Right cardiac atrium (tissue), 5 donors: ENCODE measurements around the gene MAPRE3. TPM values are rescaled to one million over a fixed set of nuclear protein-coding genes. Genes with fewer than 3 reads are reported as not detected.
A peak's percentile ranks its signal among the peaks of the same experiment; 100 is the strongest.

Experiments
- ATAC-seq, 2 donors: fragments of 200-7000 bp; cut with Tn5 transposase; one replicate each; pipeline versions ENCODE4 v1.8.0 to v1.9.1; 2020; ENCODE audit warnings: moderate library complexity in 2 of 2, mild to moderate bottlenecking in 1 of 2
- DNase-seq, 3 donors: peaks; one replicate each; pipeline ENCODE4 v3.0.0-alpha.2; 2020
- H3K27ac ChIP-seq: one replicate; pipeline ENCODE4 v1.5.1; 2013; ENCODE audit warnings: mild to moderate bottlenecking, low read length, control low read depth, moderate library complexity
- H3K27me3 ChIP-seq: one replicate; pipeline ENCODE4 v1.6.1; 2013; ENCODE audit not compliant: control insufficient read depth, insufficient read depth
- H3K4me1 ChIP-seq: one replicate; pipeline ENCODE4 v1.6.1; 2013; ENCODE audit warnings: low read length; ENCODE audit not compliant: control insufficient read depth, insufficient read depth
- H3K4me3 ChIP-seq: one replicate; pipeline ENCODE4 v1.5.1; 2013; ENCODE audit warnings: low read length, control low read depth
- H3K9me3 ChIP-seq: one replicate; pipeline ENCODE4 v1.6.1; 2013; ENCODE audit warnings: low read length; ENCODE audit not compliant: control insufficient read depth
- WGBS: extraction: QIAGEN DNeasy Blood & Tissue Kit; methylation state at CpG from one replicate; pipeline ENCODE4 v1.1.7; 2013; 5-methylcytosine and 5-hydroxymethylcytosine counted together
- intact Hi-C, 4 donors: fragments of 100-400 bp; cut with DNase I; formaldehyde crosslinking; loops; one replicate each; pipeline versions ENCODE4 v1.11.0 to v1.14.0; 2022 to 2023
- polyA plus RNA-seq: library from polyadenylated mRNA; stranded (reverse); fragments of 200-250 nt; gene quantifications from one replicate; pipeline ENCODE4 v1.2.3, GENCODE V29; 2013
- total RNA-seq, 4 donors: library from RNA; stranded (reverse); fragmentation: NEBNext Ultra II Directional; extraction: Animal tissue kit (Norgen Biotek cat#: 25700); gene quantifications; one replicate each; pipeline ENCODE4 v1.2.1, GENCODE V29; 2021
- donor health status: healthy with polysubstance abuse.
- donor health status: DM: no; HTN: yes; CAD: no.
- donor health status: DM: no; HTN: no; CAD: no.
- donor health status: DM: no; HTN: yes; CAD: no; lungs with severe emphysema.
- donor health status: DM: yes; HTN: yes; CAD: no.

MAPRE3 gene
- total and polyA plus RNA-seq, 5 donors, result 43.6 to 85.1 (median 51.0) TPM

DNA sequence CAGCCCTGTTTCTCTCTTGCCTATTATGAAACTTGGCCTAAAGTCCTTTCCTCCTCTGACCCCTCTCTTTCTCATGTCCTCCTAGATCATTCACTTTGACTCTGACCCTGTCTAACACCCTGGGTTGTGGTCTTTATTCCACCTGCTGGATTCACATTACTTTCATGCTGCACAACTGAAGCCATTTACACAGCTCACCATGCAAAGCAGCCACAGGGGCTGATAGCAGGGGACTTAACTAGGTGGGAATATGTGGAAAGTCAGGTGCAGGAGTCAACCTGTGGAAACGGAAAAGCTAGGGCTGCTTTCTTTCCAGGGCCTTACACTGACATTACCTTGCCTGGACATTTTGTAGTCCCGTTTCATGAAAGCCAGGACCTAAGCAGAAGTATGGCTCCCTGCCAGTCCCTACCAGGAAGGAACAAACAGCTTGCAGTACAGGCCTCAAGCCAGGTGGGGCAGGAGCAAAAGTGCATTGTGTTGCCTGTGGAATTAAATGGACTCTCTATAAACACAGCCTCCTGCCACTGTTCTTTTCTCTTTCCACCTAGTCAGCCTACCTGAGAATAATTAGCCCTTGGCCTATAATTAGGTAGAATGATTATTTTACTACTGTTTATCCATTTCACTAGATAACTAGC is 11.8 kb downstream of the MAPRE3 start:
- peaks cover 7% of the 10 kb centered on the region for H3K4me1 ChIP-seq
- intact Hi-C loops, result no loop called here
- H3K27ac ChIP-seq, result no peak overlapping the region

GRCh38 chr2:26983746-26984145 is 13.3 kb downstream of the MAPRE3 start:
- H3K4me3 ChIP-seq, result no peak overlapping the region
- no peaks in the 10 kb centered on the region for H3K27me3 ChIP-seq
- H3K9me3 ChIP-seq, result no peaks in the 10 kb centered on the region
- no peaks in the 10 kb centered on the region for H3K4me1 ChIP-seq
- DNase-seq, result no peak
- no peak for ATAC-seq
- intact Hi-C loops, result no loop called here
- 76% methylated on average over 3 of the region's 3 CpGs for WGBS
- no peak overlapping the region for H3K27ac ChIP-seq

More for the DNA sequence above, 11.8 kb downstream of the MAPRE3 start:
- 36% methylated on average over 2 of the region's 2 CpGs for WGBS
- no peaks in the 10 kb centered on the region for H3K9me3 ChIP-seq
- H3K27me3 ChIP-seq, result no peaks in the 10 kb centered on the region
- DNase-seq (peak; percentile 52 to 82 (median 69)), ATAC-seq (peak; percentile 80 to 86)
- no peak overlapping the region for H3K4me3 ChIP-seq

- no peak overlapping the region for H3K4me3 ChIP-seq
- no peaks in the 10 kb centered on the region for H3K9me3 ChIP-seq
- H3K27me3 ChIP-seq, result no peaks in the 10 kb centered on the region
- 93% methylated on average over 4 of the region's 4 CpGs for WGBS
- no peak overlapping the region for H3K27ac ChIP-seq
- ATAC-seq (no peak), DNase-seq (no peak)
- peaks cover 2% of the 10 kb centered on the region for H3K4me1 ChIP-seq
- intact Hi-C loops, result no loop called here
These were observed 15.4 kb downstream of the MAPRE3 start for GRCh38 chr2:26985807-26986206.

DNA sequence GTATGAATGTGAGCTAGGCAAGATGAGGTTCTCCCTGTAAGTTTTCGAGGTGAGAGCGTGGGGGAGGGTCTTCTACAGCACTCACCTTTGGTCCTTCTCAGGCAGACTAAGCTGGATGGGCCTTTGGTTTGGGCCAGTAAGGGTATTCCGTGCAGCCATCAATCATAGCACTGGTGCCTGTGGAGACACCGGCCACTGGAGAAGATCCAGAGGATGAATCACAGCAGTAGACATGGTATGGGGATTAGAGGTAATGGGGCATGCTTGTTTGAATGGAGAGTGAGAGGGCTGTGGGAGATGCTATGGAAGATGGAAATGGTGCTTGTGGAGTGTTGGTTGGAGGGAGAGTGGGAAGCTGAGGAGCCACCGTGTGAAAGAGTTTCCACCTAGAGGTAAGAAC is 16.1 kb downstream of the MAPRE3 start:
- Histone ChIP-seq H3K4me1 (peaks cover 2% of the 10 kb centered on the region), H3K9me3 (no peaks in the 10 kb centered on the region), H3K27ac (no peak overlapping the region), H3K4me3 (no peak overlapping the region), H3K27me3 (no peaks in the 10 kb centered on the region)
- DNase-seq (no peak), ATAC-seq (no peak)
- intact Hi-C loops, result no loop called here
- 90% methylated on average over 5 of the region's 5 CpGs for WGBS

GRCh38 chr2:26988058-26988860 is 17.8 kb downstream of the MAPRE3 start:
- Histone ChIP-seq H3K9me3 (no peaks in the 10 kb centered on the region), H3K27me3 (no peaks in the 10 kb centered on the region), H3K4me1 (peaks cover 2% of the 10 kb centered on the region), H3K4me3 (no peak overlapping the region), H3K27ac (no peak overlapping the region)
- WGBS, result 60% methylated on average over 4 of the region's 4 CpGs
- ATAC-seq, result peak in 1 of 2 donors; percentile 16
- intact Hi-C loops, result no loop called here
- DNase-seq, result no peak

- DNase-seq, result no peak
- Histone ChIP-seq H3K4me3 (no peak overlapping the region), H3K4me1 (peaks cover 2% of the 10 kb centered on the region), H3K9me3 (no peaks in the 10 kb centered on the region), H3K27me3 (no peaks in the 10 kb centered on the region), H3K27ac (no peak overlapping the region)
- intact Hi-C loops, result no loop called here
- WGBS, result 85% methylated on average over 8 of the region's 8 CpGs
- no peak for ATAC-seq
These were observed 18.7 kb downstream of the MAPRE3 start for GRCh38 chr2:26989156-26989555.

DNA sequence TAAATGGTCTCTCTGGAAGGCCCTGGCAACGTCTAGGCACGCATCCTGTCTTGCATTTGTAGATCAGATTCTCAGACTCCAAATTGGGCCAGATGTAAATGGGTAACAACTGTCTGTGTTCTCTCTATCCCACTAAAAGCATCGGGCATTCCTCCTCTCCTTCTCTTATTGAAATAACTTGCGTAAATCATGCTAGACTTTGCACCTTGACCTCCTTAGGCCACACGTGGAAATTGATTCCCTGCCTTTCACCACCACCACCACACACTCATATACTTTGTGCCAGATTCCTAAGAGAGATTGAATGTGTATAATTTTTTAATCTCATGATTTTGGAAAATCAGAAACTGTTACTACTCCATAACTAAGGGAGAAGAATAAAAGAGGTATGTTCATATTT is 21.3 kb downstream of the MAPRE3 start:
- DNase-seq, result no peak
- 79% methylated on average over 5 of the region's 5 CpGs for WGBS

GRCh38 chr2:26993768-26994167 is 23.3 kb downstream of the MAPRE3 start:
- H3K4me3 ChIP-seq, result no peak overlapping the region
- no peak for ATAC-seq
- H3K27ac ChIP-seq, result no peak overlapping the region
- 90% methylated on average over 1 of the region's 1 CpG for WGBS
- no peaks in the 10 kb centered on the region for H3K9me3 ChIP-seq
- no peaks in the 10 kb centered on the region for H3K27me3 ChIP-seq
- intact Hi-C loops, result no loop called here
- peaks cover 2% of the 10 kb centered on the region for H3K4me1 ChIP-seq
- no peak for DNase-seq

More for the DNA sequence above, 21.3 kb downstream of the MAPRE3 start:
- Histone ChIP-seq H3K27me3 (no peaks in the 10 kb centered on the region), H3K4me3 (no peak overlapping the region), H3K9me3 (no peaks in the 10 kb centered on the region), H3K4me1 (peaks cover 2% of the 10 kb centered on the region), H3K27ac (no peak overlapping the region)
- ATAC-seq, result no peak
- intact Hi-C loops, result no loop called here

- H3K4me3 ChIP-seq, result no peak overlapping the region
- DNase-seq (no peak), ATAC-seq (no peak)
- H3K27me3 ChIP-seq, result no peaks in the 10 kb centered on the region
- H3K9me3 ChIP-seq, result no peaks in the 10 kb centered on the region
- no peak overlapping the region for H3K27ac ChIP-seq
- WGBS, result 93% methylated on average over 1 of the region's 1 CpG
- H3K4me1 ChIP-seq, result peaks cover under 1% of the 10 kb centered on the region
- intact Hi-C loops, result no loop called here
These were observed 24.5 kb downstream of the MAPRE3 start for GRCh38 chr2:26994983-26995382.

- WGBS, result 71% methylated on average over 10 of the region's 10 CpGs
These were observed 27.0 kb downstream of the MAPRE3 start for GRCh38 chr2:26997394-26997793.

DNA sequence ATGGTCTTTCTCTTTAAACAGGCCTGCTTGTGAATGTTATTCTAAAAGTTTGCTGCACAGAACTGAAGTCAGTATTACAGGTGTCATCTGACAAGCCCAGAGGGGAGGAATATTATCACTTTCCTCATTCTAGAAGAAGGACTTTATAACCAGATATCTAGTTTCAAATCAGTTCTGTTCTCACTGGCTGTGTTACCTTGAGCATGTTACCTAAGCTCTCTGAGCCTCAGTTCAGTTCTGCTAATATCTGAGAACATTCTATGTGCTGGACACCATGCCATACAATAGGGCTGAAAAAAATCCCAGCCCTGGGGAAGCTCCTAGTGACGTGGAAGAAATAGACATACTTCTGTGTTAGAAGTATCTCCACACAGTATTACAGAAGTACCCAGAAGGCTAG is 27.9 kb downstream of the MAPRE3 start:
- Histone ChIP-seq H3K4me3 (no peak overlapping the region), H3K9me3 (no peaks in the 10 kb centered on the region), H3K27ac (no peak overlapping the region), H3K4me1 (no peaks in the 10 kb centered on the region), H3K27me3 (no peaks in the 10 kb centered on the region)
- 74% methylated on average over 1 of the region's 1 CpG for WGBS
- ATAC-seq, result no peak
- no peak for DNase-seq
- intact Hi-C loops, result no loop called here

More at GRCh38 chr2:26997394-26997793, 27.0 kb downstream of the MAPRE3 start:
- Histone ChIP-seq H3K9me3 (no peaks in the 10 kb centered on the region), H3K27ac (no peak overlapping the region), H3K4me1 (no peaks in the 10 kb centered on the region), H3K27me3 (no peaks in the 10 kb centered on the region), H3K4me3 (no peak overlapping the region)
- DNase-seq (no peak), ATAC-seq (no peak)
- intact Hi-C loops, result no loop called here
